Fibroblast of upper back skin (primary cell): ENCODE data around the gene BACE2.
"Not testable (repeated sequence)": the region's sequence is repeated elsewhere in the genome, so short reads cannot be mapped to it uniquely, and the experiment has no call there.

Experiments
- DNase-seq: peaks from one replicate; pipeline ENCODE4 v3.0.0-alpha.2; 2013

BACE2 gene

DNA sequence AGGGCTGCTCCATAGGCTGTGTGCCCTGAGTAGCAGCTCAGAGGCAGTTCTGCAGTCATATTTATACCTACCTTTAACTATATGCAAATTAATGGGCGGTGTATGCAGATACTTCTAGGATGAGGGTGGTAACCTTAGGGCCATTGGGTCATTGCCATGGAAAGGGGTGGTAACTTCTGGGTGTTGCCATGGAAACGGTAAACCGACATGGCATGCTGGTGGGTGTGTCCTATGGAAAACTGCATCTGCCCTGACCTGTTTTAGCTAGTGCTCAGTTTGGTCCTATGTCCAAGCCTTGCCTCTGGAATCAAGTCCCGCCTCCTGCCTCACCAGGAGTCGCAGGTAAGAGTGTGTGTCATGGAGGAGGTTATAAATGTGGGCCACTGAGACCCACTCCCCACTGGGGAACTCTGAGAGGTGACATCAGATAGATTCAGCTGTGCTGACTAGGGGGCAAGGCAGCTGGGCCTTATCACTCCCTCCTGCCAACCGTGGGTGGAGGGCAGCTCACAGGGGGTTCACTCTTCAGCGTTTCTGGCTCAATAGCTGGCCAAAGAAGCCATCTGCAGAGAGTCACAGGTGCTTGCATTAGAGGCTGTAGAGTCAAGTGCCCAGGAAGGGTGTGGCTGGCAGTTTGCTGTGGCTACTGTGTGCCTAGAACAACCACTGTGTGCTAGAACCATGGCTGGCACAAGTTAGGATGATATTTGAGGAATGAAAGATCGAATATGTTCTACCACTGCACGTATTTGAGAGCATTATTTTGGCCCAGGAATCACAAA, 19.0 kb downstream of the BACE2 start:
- DNase-seq, result no peak

DNA sequence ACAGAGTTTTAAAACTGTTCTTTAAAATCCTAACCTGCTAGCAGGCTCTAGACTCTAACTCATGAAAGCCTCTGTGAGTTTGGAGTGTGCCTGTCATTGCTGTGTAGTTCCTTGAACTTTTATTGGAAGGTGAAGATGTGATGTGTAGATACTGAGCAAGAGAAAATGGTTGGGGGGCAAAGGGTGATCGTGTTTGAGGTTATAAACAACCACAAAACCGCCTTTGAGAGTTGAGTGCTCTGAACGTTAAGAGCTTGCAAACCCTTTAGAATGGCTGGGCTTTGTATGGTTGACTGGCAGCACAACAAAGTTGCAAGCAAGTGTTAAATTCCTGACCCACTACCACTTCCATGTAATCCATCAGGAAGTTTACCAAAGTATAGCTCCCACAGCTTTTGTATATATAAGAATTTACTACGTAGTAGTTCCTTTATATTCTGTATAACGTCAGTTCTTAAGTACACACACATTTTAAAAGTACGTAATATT, 19.6 kb downstream of the BACE2 start:
- DNase-seq, result no peak

GRCh38 chr21:41188486-41189149, 20.7 kb downstream of the BACE2 start:
- DNase-seq, result peak; percentile 32

GRCh38 chr21:41189150-41189745, 21.3 kb downstream of the BACE2 start:
- DNase-seq, result no peak

- DNase-seq, result not testable (repeated sequence)
Measured at GRCh38 chr21:41192552-41192951, 24.6 kb downstream of the BACE2 start.

DNA sequence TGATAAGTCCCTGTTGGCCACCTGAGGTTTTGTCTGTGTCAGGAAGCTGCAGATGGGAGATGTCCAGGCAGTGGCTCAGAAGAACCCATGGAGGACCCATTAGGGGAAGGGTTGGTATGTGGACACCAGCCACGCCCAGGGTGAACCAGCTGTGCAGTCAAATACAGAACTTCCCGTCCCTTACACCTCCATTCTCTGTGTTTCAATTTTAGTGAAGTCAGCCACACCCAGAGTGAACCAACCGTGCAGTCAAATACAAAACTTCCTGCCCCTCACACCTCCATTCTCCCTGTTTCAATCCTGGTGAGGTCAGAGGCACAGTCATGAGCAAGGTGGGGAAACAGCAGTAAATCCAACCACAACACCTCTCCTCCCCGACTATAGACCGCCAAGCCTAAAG, 27.4 kb downstream of the BACE2 start:
- no peak for DNase-seq

- DNase-seq, result peak; percentile 20
Measured at GRCh38 chr21:41196993-41197392, 29.0 kb downstream of the BACE2 start.

GRCh38 chr21:41197582-41197981, 29.6 kb downstream of the BACE2 start:
- no peak for DNase-seq

GRCh38 chr21:41198647-41199046, 30.7 kb downstream of the BACE2 start:
- not testable (repeated sequence) for DNase-seq

- DNase-seq, result no peak
Measured at GRCh38 chr21:41199123-41199522, 31.2 kb downstream of the BACE2 start.

DNA sequence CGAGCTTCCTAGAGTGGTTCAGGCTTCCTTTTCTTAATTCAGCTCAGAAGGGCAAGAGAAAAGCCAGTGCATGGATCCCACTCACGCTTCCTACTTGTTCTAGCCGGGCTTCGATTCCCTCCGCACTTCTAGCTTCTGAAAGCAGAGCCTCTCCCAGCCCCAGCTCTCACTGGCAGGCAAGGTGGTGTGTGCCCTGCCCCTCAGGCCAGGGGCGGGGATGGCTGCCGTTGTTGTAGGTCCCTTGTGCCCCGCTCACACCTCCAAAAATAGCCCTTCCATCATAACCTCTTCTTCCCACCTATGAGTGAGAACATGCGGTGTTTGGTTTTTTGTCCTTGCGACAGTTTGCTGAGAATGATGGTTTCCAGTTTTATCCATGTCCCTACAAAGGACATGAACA, 31.6 kb downstream of the BACE2 start:
- no peak for DNase-seq

- DNase-seq, result no peak
Measured at GRCh38 chr21:41201385-41201784, 33.4 kb downstream of the BACE2 start.

- DNase-seq, result no peak
Measured at GRCh38 chr21:41204736-41205135, 36.8 kb downstream of the BACE2 start.

DNA sequence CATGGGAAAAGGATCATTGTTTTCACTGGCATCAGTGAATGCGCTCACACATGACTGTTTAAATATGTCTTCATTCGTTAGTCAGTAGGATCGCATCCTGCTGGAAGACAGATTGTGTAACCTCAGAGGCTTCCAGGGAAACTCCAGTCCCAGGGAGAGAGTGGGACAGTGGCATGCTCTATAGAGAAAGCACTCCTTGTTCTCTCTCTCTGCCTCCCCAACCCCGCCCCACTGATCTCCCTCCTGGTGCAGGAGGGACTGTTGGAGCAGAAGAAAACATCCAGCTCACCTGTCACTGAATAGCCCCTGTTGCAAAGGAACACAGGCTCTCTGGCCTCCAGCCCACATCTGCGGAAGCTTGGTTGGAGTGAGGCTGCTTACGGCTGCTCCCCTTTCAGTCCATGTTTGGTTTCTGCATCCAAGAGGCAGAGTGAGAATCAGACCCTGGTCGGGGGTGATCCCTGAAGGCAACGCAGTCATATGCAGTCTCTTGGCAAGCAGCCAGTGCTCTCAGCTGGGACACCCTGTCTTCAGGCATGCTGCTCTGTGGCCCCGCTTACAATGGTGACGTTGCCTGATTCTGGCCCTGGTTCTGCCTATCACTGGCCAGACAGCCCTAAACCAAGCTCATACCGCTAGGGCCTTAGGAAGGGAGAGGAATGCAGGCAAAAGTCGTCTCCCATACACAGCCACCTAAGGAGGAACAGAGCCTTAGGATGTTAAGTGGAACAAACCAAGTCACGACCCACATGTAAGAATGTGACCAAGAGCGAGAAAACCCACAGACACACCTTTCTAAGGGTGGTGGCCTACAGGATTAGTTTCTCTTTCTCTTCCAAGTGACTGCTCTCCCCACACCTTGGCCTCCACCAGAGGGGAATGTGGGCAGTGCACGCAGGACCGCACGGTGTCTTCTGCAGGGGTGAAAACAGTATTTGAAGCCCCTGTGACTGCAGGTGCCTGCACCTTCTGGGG, 39.7 kb downstream of the BACE2 start:
- peak; percentile 57 for DNase-seq

- no peak for DNase-seq
Measured at GRCh38 chr21:41208376-41208763, 40.4 kb downstream of the BACE2 start.

- no peak for DNase-seq
Measured at GRCh38 chr21:41209016-41209619, 41.2 kb downstream of the BACE2 start.

DNA sequence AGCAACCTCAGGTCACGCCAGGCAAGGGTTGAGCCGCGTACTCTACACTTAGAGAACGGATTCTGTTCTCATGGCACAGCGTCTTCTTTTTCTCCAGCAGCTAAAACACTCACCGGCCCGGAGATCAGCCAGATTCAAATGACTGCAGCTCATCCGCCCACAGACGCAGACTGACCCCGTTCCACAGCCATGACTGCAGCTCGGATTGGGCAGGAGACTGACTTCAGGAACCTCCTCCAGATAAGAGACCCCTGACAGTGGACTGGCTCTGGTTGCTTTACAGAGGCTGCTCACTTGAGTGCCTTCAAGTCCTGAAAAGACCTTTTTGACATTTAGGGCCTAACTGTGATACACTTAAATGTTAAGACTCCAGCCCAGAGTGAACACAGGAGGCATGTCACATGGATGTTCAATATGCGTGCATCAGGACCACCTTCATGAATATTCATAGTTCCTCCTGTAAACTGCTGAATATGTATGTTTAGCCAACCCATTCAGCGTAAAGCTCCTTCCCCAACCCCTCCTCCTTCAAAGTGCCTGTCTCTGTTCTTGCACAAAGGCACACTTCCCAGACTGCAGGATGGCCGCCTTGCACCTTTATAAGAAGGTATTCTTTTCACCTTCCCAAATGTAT, 42.6 kb downstream of the BACE2 start:
- no peak for DNase-seq

- DNase-seq, result no peak
Measured at GRCh38 chr21:41211060-41211805, 43.3 kb downstream of the BACE2 start.

GRCh38 chr21:41213021-41213420, 45.1 kb downstream of the BACE2 start:
- no peak for DNase-seq

GRCh38 chr21:41215856-41216408, 48.0 kb downstream of the BACE2 start:
- no peak for DNase-seq

- DNase-seq, result no peak
Measured at GRCh38 chr21:41216486-41216885, 48.5 kb downstream of the BACE2 start.
